GM21381 (cell line): Measurements from ENCODE around the gene KDM4C.
A peak's percentile ranks its signal among the peaks of the same experiment; 100 is the strongest.

ENCODE experiments used
- ATAC-seq: cut with Tn5 transposase; IDR thresholded peaks from one replicate; pipeline ENCODE4 v1.9.1; 2021; ENCODE audit warnings: mild to moderate bottlenecking, moderate library complexity; ENCODE audit not compliant: unreplicated experiment

KDM4C gene

DNA sequence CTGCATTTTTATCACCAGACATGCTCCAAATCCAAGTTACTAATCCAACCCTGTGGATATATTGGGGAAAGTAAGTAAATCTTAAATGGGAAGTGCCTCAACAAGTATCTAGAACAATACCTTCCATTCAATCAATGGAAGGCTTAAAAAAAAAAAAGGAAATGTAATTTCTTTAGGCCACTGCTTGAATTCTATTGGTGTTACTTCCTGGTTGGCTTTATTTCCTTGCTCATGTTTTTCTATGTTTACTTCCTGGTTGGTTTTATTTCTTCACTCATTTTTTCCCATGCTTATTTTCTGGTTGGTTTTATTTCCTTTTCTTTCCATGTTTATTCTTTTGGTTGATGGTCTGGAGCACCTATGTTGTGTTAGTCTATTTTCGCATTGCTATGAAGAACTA is 363.9 kb downstream of the KDM4C start:
- no peak for ATAC-seq

DNA sequence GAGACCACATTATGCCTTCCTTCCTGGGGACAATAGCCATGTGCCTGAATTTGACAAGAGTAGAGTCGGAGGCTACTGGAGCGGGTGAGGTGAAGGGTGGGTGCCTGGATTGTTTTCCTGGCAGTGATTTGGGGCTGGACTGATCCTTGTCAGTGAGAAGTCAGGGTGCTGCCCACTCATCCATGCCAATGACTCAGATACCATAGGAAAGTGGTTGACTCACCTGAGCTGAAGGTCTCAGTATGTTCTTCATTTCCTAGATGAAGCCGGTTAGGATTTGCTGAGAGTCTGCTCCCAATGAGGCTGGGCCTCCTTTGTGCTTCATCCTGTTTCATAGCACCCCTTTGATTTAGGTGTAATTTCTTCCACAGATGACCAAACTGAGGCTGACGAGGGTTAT is 366.0 kb downstream of the KDM4C start:
- ATAC-seq: no peak

- ATAC-seq: no peak
Observed at GRCh38 chr9:7125231-7125630, 367.5 kb downstream of the KDM4C start.

GRCh38 chr9:7129391-7129790 is 371.6 kb downstream of the KDM4C start:
- no peak for ATAC-seq

- ATAC-seq: no peak
Observed at GRCh38 chr9:7130266-7130820, 372.6 kb downstream of the KDM4C start.

DNA sequence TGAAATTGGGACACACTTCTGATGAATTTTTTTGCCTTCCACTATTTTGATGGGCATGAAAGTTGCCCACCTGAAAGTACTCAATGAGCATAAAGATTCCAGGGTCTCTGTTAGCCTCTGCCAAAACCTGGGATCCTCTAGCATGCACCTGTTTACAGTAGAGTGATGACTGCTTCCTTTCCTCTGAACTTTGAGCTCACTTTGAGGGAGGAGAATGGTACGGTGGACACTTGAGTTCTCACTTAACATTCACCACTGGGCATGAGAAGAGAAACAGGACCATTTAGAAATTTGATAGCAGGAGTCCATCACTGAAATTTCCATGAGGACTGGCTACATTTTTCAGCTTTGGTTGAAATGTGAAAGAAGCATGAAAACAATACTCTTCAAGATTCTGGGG is 374.8 kb downstream of the KDM4C start:
- ATAC-seq: no peak

- no peak for ATAC-seq
Observed at GRCh38 chr9:7135735-7136134, 378.0 kb downstream of the KDM4C start.

- ATAC-seq: no peak
Observed at GRCh38 chr9:7137040-7137439, 379.3 kb downstream of the KDM4C start.

- no peak for ATAC-seq
Observed at GRCh38 chr9:7137571-7137970, 379.8 kb downstream of the KDM4C start.

GRCh38 chr9:7139886-7140285 is 382.1 kb downstream of the KDM4C start:
- ATAC-seq: no peak

DNA sequence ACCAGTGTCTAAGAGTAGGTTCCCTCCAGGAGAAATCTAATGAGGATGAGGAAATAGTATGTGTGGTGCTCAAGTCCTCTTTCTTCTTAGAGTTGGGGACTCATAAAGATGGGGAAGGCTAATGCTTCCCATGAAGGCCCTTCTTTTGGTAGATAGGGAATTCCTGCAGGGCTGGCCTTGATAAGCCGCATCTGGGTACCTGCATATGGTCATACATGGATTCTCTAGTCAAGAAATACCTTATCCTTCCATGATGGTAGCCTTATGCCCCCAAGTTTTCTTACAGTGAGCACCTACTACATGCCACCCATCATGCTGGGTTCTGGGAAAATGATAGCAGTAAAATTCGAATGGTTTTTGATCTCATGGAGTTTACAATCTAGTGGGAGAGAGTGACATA is 382.6 kb downstream of the KDM4C start:
- ATAC-seq: no peak

DNA sequence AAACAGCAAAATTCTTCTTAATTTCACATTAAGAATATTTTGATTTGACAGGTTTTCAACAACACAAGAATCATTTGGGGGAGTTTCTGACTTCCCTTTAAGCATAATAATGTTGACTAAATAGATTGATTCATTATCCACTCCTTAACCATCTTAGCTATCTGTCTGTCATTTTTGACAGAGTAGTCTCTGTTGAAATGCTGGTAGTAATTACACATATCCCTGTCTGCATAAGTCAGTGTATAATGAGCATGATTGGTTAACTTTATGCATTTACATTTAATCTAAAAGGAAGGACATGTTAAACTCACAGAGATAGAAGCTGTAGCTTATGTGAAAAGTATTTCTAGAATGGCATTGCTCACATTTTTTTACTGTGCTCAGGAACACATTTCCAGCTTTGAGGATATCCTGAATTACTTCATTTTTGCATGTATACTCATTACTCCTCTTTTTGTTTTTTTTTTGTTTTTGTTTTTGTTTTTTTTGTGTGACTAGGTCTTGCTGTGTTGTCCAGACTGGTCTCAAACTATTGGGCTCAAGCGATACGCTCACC is 385.9 kb downstream of the KDM4C start:
- no peak for ATAC-seq

DNA sequence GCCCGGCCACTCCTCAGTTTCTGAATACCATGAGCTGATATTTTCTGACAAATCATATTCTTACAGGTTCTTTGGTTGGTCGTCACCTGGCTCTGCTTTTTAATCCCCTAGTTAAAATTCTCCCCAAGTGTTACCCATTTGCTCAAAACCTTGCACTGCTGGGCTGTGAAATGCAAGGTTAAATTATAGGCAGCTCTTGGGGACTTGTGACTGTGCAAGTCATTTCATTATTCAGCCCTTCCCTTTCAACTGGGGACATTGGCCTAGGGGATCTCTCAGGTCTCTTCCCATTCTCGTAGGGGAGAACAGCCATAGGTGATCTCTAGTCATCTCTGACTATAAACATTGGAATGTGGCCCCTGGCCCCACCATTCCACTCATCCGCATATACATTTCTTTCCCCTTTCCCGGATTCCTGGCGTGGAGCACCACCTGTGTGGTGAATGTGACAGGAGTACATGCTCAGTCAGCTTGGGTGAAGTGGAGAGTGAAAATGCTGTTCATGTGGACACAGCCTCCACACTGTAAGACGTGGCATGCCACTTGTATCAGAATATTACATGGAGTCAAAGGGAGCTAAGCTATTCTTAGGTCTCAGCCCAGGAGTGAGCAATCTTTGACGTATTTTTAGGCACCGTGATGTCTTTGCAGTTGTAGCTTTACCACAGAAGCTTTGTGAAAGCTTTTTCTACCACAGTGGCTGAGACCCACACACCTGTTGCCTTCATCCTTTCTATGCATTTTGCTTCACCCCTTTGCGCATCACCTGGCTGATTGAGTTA is 386.7 kb downstream of the KDM4C start:
- ATAC-seq: no peak

GRCh38 chr9:7145361-7146069 is 387.7 kb downstream of the KDM4C start:
- ATAC-seq: no peak

DNA sequence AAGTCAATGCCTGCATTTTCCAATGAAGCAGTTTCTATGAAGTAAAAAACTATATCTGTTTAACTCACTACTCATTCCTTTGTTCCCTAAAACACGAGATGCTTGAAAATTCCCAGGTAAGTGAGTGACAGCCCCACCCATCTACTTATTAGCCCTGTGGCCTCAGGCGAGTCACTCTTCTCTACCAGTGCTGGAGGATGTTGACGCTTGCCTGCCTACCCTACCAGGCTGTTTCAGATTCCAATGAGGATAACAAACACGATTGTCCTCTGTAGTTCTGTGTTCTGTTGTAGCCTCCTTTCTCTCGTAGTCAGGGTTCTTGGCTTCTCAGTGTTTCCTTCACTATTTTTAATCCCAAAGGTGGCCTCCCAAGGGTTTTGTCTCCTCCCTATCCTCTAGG is 388.8 kb downstream of the KDM4C start:
- ATAC-seq: no peak

DNA sequence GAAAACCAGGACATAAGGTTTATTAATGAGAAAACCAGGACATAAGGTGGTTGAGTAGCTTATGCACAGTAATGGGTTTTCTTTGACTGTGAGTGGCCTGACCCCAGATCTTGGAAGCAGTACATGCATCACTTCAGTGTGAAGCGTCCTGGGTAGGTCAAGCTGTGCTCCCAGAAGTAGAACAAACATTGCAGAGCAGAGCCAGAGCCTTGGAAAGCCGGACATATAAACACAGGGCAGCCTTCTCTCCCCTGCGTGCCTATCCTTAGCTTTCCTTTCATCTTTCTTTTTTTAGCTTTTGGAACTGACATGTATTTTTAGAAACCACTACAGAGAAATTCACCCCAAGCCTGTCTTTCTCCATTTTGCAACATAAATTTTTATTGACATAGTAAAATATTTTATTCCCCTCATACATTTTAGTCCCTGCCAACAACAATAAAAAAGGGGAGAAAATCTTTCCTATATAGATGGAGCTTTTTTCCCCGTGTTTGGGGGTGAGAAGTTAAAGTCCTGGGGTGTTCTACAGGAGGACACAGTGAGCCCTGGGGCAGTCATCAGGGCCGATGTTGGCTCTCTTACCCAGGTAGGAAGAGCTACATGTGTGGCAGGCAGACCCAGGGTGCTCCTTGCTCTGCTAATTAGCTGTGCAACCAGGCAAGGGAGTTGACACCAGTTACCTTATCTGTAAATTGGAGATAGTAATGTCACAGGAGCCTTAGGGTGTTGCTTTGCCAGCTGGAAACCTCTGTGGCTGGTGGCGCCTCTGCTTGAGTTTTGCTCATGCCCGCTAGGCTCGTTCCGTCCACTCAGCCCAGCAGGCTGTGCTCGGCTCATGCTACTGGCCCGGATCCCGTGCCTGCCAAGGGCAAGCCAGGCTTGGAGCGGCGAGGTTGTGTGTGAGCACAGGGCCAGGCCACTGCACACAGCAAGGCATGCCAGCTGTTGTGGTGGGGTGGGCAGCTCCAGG is 389.6 kb downstream of the KDM4C start:
- ATAC-seq: no peak

- ATAC-seq: no peak
Observed at GRCh38 chr9:7148243-7148765, 390.5 kb downstream of the KDM4C start.

DNA sequence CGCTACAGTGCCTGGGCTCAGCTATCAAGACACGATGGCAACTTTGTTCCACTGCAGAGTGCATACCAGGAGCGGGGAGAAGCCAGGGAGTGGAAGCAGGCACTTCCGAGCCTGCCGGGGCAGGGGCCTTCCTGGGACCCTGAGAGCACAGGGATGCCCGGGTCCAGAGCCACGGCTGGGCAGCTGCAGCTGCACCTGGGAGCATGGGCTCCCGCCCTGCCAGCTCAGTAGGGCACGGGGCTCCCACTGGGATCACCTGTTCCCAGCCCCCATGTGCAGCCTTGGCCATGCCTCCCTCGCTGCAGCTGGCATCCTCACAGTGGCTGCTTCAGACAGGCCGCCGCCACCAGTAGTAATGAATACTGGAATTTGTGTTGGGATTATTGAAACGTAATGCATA is 391.5 kb downstream of the KDM4C start:
- no peak for ATAC-seq

DNA sequence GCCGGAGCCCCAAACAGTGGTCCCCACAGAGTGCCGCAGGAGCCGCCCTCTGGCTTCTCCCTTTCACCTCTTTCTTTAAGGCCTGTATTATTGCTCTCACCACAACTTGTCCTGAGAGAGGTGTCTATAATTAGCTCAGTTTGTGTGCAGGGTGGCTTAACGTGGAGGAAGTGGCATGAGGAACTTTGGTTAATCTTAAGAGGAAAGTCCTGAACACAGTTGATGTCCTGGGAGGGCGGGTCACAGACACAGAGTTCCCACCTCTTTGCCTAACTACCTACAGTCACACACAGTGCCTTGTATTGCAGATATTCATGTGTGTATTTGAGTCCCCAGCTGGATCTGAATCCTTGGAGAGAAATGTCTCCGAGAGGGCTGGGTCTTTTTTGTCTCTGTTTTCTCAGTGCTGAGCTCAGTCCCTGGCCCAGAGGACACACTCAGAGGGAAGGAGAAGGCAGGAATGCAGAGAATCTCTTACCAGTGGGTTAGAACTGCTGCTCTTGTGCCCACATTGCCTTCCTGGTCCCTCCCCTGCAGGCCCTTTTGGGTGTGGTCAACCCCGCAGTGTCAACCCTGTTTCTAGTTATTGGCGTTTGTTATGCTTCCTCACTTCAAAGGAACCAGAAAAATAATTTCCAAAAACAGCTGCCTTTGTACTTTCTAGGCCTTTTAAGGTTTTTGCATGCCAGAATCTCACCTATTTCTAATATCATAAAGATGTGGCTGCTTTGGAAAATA is 392.5 kb downstream of the KDM4C start:
- peak; percentile 53 for ATAC-seq

DNA sequence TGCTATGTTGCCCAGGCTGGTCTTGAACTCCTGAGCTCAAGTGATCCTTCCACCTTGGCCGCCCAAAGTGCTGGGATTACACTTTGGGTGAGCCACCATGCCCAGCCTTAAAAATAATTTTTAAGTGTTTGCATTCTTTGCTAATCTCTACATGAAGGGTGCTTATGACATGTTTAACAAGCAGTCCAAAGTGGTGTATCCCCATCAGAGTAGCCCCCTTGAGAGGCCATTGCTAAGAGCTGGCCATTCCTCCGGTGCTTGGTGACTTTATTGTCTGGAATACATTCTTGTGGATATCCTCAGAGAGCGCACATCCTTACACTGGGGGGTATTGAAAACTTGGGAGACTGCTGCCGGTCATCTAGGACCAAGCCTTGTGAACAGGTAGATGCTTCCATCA is 395.4 kb downstream of the KDM4C start:
- no peak for ATAC-seq
